ENCODE results near the gene PRICKLE1. TPM values are rescaled to one million over a fixed set of nuclear protein-coding genes. Genes with fewer than 3 reads are reported as not detected.

Gene PRICKLE1
- total RNA-seq, 1 experiment from 2014 or later, result 20.1 TPM

GRCh38 chr12:42633594-42633993 is 44.0 kb upstream of the PRICKLE1 start:
- Histone ChIP-seq H3K36me3 (ENCODE audit: control insufficient read depth, insufficient read depth, low read length) (no peaks in the 10 kb centered on the region), H3K27ac (ENCODE audit: low read length) (no peak overlapping the region), H3K9me3 (ENCODE audit: control insufficient read depth, insufficient read depth, low read depth, low read length) (no peaks in the 10 kb centered on the region), H3K4me1 (ENCODE audit: control insufficient read depth, insufficient read depth, low read length) (no peaks in the 10 kb centered on the region), H3K4me3 (ENCODE audit: low read depth in 2 of 2, low read length in 2 of 2) (no peak overlapping the region), H3K27me3 (ENCODE audit: control insufficient read depth, insufficient read depth, low read length) (no peaks in the 10 kb centered on the region)
- DNase-seq (ENCODE audit: low read depth, low spot score) (no peak), ATAC-seq (no peak)
- in situ Hi-C loops (cut with HindIII; ENCODE audit: low pct_unique_long_range_greater_than_20kb, low sequenced_read_pairs) (no loop called here), intact Hi-C loops (cut with micrococcal nuclease; ENCODE audit: unreplicated experiment) (no loop called here)
- TF ChIP-seq, protein P1, sequence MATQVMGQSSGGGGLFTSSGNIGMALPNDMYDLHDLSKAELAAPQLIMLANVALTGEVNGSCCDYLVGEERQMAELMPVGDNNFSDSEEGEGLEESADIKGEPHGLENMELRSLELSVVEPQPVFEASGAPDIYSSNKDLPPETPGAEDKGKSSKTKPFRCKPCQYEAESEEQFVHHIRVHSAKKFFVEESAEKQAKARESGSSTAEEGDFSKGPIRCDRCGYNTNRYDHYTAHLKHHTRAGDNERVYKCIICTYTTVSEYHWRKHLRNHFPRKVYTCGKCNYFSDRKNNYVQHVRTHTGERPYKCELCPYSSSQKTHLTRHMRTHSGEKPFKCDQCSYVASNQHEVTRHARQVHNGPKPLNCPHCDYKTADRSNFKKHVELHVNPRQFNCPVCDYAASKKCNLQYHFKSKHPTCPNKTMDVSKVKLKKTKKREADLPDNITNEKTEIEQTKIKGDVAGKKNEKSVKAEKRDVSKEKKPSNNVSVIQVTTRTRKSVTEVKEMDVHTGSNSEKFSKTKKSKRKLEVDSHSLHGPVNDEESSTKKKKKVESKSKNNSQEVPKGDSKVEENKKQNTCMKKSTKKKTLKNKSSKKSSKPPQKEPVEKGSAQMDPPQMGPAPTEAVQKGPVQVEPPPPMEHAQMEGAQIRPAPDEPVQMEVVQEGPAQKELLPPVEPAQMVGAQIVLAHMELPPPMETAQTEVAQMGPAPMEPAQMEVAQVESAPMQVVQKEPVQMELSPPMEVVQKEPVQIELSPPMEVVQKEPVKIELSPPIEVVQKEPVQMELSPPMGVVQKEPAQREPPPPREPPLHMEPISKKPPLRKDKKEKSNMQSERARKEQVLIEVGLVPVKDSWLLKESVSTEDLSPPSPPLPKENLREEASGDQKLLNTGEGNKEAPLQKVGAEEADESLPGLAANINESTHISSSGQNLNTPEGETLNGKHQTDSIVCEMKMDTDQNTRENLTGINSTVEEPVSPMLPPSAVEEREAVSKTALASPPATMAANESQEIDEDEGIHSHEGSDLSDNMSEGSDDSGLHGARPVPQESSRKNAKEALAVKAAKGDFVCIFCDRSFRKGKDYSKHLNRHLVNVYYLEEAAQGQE (IDR thresholded peaks at IDR 0.05; ENCODE audit: insufficient read depth in 1 of 2, low read depth in 2 of 2, low read length in 1 of 2), result no peak
- TF ChIP-seq POLR2AphosphoS5 (IDR thresholded peaks at IDR 0.05; ENCODE audit: low read depth, low read length) (no peak), TCF7L2 (IDR thresholded peaks at IDR 0.05; ENCODE audit: low read depth, low read length) (no peak), SIN3A (IDR thresholded peaks at IDR 0.05; ENCODE audit: borderline replicate concordance, insufficient read depth, low read depth, low read length) (no peak)
- TF ChIP-seq, protein P2, sequence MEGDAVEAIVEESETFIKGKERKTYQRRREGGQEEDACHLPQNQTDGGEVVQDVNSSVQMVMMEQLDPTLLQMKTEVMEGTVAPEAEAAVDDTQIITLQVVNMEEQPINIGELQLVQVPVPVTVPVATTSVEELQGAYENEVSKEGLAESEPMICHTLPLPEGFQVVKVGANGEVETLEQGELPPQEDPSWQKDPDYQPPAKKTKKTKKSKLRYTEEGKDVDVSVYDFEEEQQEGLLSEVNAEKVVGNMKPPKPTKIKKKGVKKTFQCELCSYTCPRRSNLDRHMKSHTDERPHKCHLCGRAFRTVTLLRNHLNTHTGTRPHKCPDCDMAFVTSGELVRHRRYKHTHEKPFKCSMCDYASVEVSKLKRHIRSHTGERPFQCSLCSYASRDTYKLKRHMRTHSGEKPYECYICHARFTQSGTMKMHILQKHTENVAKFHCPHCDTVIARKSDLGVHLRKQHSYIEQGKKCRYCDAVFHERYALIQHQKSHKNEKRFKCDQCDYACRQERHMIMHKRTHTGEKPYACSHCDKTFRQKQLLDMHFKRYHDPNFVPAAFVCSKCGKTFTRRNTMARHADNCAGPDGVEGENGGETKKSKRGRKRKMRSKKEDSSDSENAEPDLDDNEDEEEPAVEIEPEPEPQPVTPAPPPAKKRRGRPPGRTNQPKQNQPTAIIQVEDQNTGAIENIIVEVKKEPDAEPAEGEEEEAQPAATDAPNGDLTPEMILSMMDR (IDR thresholded peaks at IDR 0.05), result no peak
- ChIA-PET CTCF (no interaction called here), POLR2A (no interaction called here)
- no TSS peak for BruUV-seq (replicated peaks)

DNA sequence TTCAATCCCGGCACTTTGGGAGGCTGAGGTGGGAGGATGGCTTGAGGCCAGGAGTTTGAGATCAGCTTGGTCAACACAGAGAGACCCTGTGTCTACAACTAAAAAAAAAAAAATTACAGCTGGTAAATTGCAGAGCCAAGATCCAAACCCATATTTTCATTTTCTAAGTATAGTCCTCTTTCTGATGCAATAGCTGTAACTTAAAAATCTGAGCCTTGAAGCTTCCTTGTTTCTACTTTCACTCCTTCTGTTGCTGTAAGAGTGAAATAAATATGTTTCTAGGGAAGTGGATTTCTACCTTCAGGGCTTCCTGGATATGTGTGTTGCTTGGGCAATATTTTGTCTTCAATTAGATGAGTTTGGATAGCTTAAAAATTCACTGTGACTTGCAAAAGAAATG is 42.0 kb upstream of the PRICKLE1 start:
- no peak overlapping the region for H3K4me3 ChIP-seq (ENCODE audit: low read depth in 2 of 2, low read length in 2 of 2)
- no peaks in the 10 kb centered on the region; the same call in 1 of the 2 replicates for H3K27me3 ChIP-seq (ENCODE audit: control insufficient read depth, insufficient read depth, low read length)
- intact Hi-C loops (cut with micrococcal nuclease; ENCODE audit: unreplicated experiment) (no loop called here), in situ Hi-C loops (cut with HindIII; ENCODE audit: low pct_unique_long_range_greater_than_20kb, low sequenced_read_pairs) (no loop called here)
- TF ChIP-seq POLR2AphosphoS5 (IDR thresholded peaks at IDR 0.05; ENCODE audit: low read depth, low read length) (no peak), SIN3A (IDR thresholded peaks at IDR 0.05; ENCODE audit: borderline replicate concordance, insufficient read depth, low read depth, low read length) (no peak), TCF7L2 (IDR thresholded peaks at IDR 0.05; ENCODE audit: low read depth, low read length) (no peak)
- TF ChIP-seq, protein P1 (IDR thresholded peaks at IDR 0.05; ENCODE audit: insufficient read depth in 1 of 2, low read depth in 2 of 2, low read length in 1 of 2), result no peak
- TF ChIP-seq, protein P2 (IDR thresholded peaks at IDR 0.05), result no peak
- H3K9me3 ChIP-seq (ENCODE audit: control insufficient read depth, insufficient read depth, low read depth, low read length), result no peaks in the 10 kb centered on the region
- no TSS peak for BruUV-seq (replicated peaks)
- no peak for DNase-seq (ENCODE audit: low read depth, low spot score)
- no peaks in the 10 kb centered on the region for H3K36me3 ChIP-seq (ENCODE audit: control insufficient read depth, insufficient read depth, low read length)
- H3K27ac ChIP-seq (ENCODE audit: low read length), result no peak overlapping the region; the same call in 1 of the 2 replicates
- POLR2A ChIA-PET, result no interaction called here
- no peaks in the 10 kb centered on the region for H3K4me1 ChIP-seq (ENCODE audit: control insufficient read depth, insufficient read depth, low read length)
- ATAC-seq, result no peak
- CTCF ChIA-PET, result interaction anchor here (0.6 kb wide), 1 partner anchor 15 kb away, joined by 3 read pairs; no protein-coding TSS in a partner anchor
